WTC11 (cell line): ENCODE measurements around the gene C11orf21. TPM values are rescaled to one million over a fixed set of nuclear protein-coding genes. Genes with fewer than 3 reads are reported as not detected.

Experiments used
- ATAC-seq: fragments of 200-7000 bp; cut with Tn5 transposase; 2 replicates; pipeline ENCODE4 v1.10.0; 2021; ENCODE audit warnings: mild to moderate bottlenecking, moderate library complexity
- CTCF ChIA-PET: fragments of 300-600 bp; sonication (Branson Sonifier 250); formaldehyde crosslinking; loops from one replicate; lab custom pipeline; 2021; ENCODE audit warnings: antibody characterized with exemption; lab: Charles Lee
- POLR2A ChIA-PET: fragments of 350-600 bp; sonication (Branson Sonifier 250); formaldehyde crosslinking; loops from one replicate; lab custom pipeline; 2021; ENCODE audit warnings: antibody characterized with exemption; lab: Charles Lee
- DNase-seq: peaks from one replicate; pipeline ENCODE4 v3.0.0; 2021; ENCODE audit warnings: low spot score
- H3K27ac Mint-ChIP-seq: 2 replicates; pipeline ENCODE4 v1.8.0; 2021; ENCODE audit warnings: mixed read lengths
- H3K27me3 Mint-ChIP-seq: 2 replicates; pipeline ENCODE4 v1.8.0; 2021; ENCODE audit warnings: low read depth, mild to moderate bottlenecking, moderate library complexity, mixed read lengths
- H3K36me3 Mint-ChIP-seq: 2 replicates; pipeline ENCODE4 v1.8.0; 2021; ENCODE audit warnings: mixed read lengths
- H3K4me1 Mint-ChIP-seq: 2 replicates; pipeline ENCODE4 v1.8.0; 2022; ENCODE audit warnings: mixed read lengths
- H3K4me3 Mint-ChIP-seq: 2 replicates; pipeline ENCODE4 v1.8.0; 2021; ENCODE audit warnings: mild to moderate bottlenecking, moderate library complexity, mixed read lengths
- H3K9me3 Mint-ChIP-seq: 2 replicates; pipeline ENCODE4 v1.8.0; 2021; ENCODE audit warnings: mixed read lengths
- AFF4 ChIP-seq: sonication (generic); formaldehyde crosslinking; IDR thresholded peaks from 2 replicates; pipeline ENCODE4 v1.8.1; 2023; ENCODE audit warnings: mild to moderate bottlenecking, missing genetic modification reagents, borderline replicate concordance
- ATF1 ChIP-seq: sonication (generic); formaldehyde crosslinking; IDR thresholded peaks from 2 replicates; pipeline ENCODE4 v1.8.1; 2023; ENCODE audit warnings: mild to moderate bottlenecking, moderate library complexity, missing genetic modification reagents
- ATF3 ChIP-seq: sonication (generic); formaldehyde crosslinking; conservative IDR thresholded peaks from 2 replicates; pipeline ENCODE4 v1.8.1; 2022; ENCODE audit warnings: mild to moderate bottlenecking, missing genetic modification reagents
- ESRRA ChIP-seq: sonication (generic); formaldehyde crosslinking; IDR thresholded peaks from 2 replicates; pipeline ENCODE4 v1.8.1; 2022; ENCODE audit warnings: mild to moderate bottlenecking, missing genetic modification reagents, borderline replicate concordance
- ETV6 ChIP-seq: sonication (generic); formaldehyde crosslinking; IDR thresholded peaks from 2 replicates; pipeline ENCODE4 v1.8.1; 2022; ENCODE audit warnings: mild to moderate bottlenecking, missing genetic modification reagents
- FOXK1 ChIP-seq: sonication (generic); formaldehyde crosslinking; IDR thresholded peaks from 2 replicates; pipeline ENCODE4 v1.8.0; 2022; ENCODE audit warnings: mild to moderate bottlenecking, moderate library complexity, missing genetic modification reagents
- FOXP1 ChIP-seq: sonication (generic); formaldehyde crosslinking; IDR thresholded peaks from 2 replicates; pipeline ENCODE4 v1.8.0; 2022; ENCODE audit warnings: missing genetic modification reagents, mild to moderate bottlenecking, moderate library complexity, borderline replicate concordance
- HMGA2 ChIP-seq: fragments of 250-450 bp; sonication (Bioruptor Pico); IDR thresholded peaks from 2 replicates; pipeline ENCODE4 v1.4.0; 2021; ENCODE audit warnings: mild to moderate bottlenecking, moderate library complexity
- JUN ChIP-seq: sonication (generic); formaldehyde crosslinking; IDR thresholded peaks from 2 replicates; pipeline ENCODE4 v1.8.0; 2023; ENCODE audit warnings: mild to moderate bottlenecking, missing genetic modification reagents
- MAX ChIP-seq: sonication (generic); formaldehyde crosslinking; IDR thresholded peaks from 2 replicates; pipeline ENCODE4 v1.8.0; 2022; ENCODE audit warnings: mild to moderate bottlenecking, missing genetic modification reagents
- MXD4 ChIP-seq: fragments of 250-450 bp; sonication (Bioruptor Pico); IDR thresholded peaks from 2 replicates; pipeline ENCODE4 v1.8.0; 2021; ENCODE audit warnings: mild to moderate bottlenecking, moderate library complexity, borderline replicate concordance
- NR1H2 ChIP-seq: sonication (generic); formaldehyde crosslinking; IDR thresholded peaks from 2 replicates; pipeline ENCODE4 v1.9.0; 2021; ENCODE audit warnings: mild to moderate bottlenecking, moderate library complexity, missing genetic modification reagents
- OVOL2 ChIP-seq: fragments of 250-450 bp; sonication (Bioruptor Pico); IDR thresholded peaks from 2 replicates; pipeline ENCODE4 v1.9.0; 2021; ENCODE audit warnings: mild to moderate bottlenecking, borderline replicate concordance
- STAT6 ChIP-seq: sonication (generic); formaldehyde crosslinking; conservative IDR thresholded peaks from 2 replicates; pipeline ENCODE4 v1.8.1; 2023; ENCODE audit warnings: mild to moderate bottlenecking, low read depth, missing genetic modification reagents, moderate library complexity
- TEAD1 ChIP-seq: sonication (generic); formaldehyde crosslinking; IDR thresholded peaks from 2 replicates; pipeline ENCODE4 v1.8.0; 2022; ENCODE audit warnings: mild to moderate bottlenecking, missing genetic modification reagents
- ZBTB21 ChIP-seq: sonication (generic); formaldehyde crosslinking; IDR thresholded peaks from 2 replicates; pipeline ENCODE4 v1.8.1; 2023; ENCODE audit warnings: mild to moderate bottlenecking, missing genetic modification reagents, borderline replicate concordance
- ZNF317 ChIP-seq: sonication (generic); formaldehyde crosslinking; IDR thresholded peaks from 2 replicates; pipeline ENCODE4 v1.8.1; 2023; ENCODE audit warnings: low read depth, mild to moderate bottlenecking, moderate library complexity, missing genetic modification reagents, borderline replicate concordance
- ZNF396 ChIP-seq: fragments of 250-450 bp; sonication (Bioruptor Pico); IDR thresholded peaks from 2 replicates; pipeline ENCODE4 v1.8.0; 2021; ENCODE audit warnings: mild to moderate bottlenecking, moderate library complexity, borderline replicate concordance
- total RNA-seq: library from RNA; stranded (reverse); gene quantifications from 3 replicates; pipeline ENCODE4 v1.2.3, GENCODE V29; 2021
- TF ChIP-seq, protein P1 (sequence below): sonication (generic); formaldehyde crosslinking; IDR thresholded peaks from 2 replicates; pipeline ENCODE4 v1.8.1; 2023; ENCODE audit warnings: mild to moderate bottlenecking, moderate library complexity, missing genetic modification reagents
- TF ChIP-seq, protein P2 (sequence below): fragments of 250-450 bp; sonication (Bioruptor Pico); IDR thresholded peaks from 2 replicates; pipeline ENCODE4 v1.9.0; 2021; ENCODE audit warnings: mild to moderate bottlenecking
- TF ChIP-seq, protein P3 (sequence below): sonication (generic); formaldehyde crosslinking; IDR thresholded peaks from 2 replicates; pipeline ENCODE4 v1.8.0; 2022; ENCODE audit warnings: mild to moderate bottlenecking, missing genetic modification reagents
- TF ChIP-seq, protein P4 (sequence below): sonication (generic); formaldehyde crosslinking; IDR thresholded peaks from 2 replicates; pipeline ENCODE4 v1.8.1; 2023; ENCODE audit warnings: mild to moderate bottlenecking, missing genetic modification reagents, moderate library complexity
- TF ChIP-seq, protein P5 (sequence below): sonication (generic); formaldehyde crosslinking; IDR thresholded peaks from 2 replicates; pipeline ENCODE4 v1.8.1; 2022; ENCODE audit warnings: mild to moderate bottlenecking, missing genetic modification reagents, moderate library complexity, borderline replicate concordance

Gene C11orf21
- total RNA-seq, 1 experiment from 2014 or later: 0.24 TPM

- H3K36me3 Mint-ChIP-seq: peaks cover 13% of the 10 kb centered on the region
Observed at GRCh38 chr11:2325719-2326118, 24.0 kb upstream of the C11orf21 start.

DNA sequence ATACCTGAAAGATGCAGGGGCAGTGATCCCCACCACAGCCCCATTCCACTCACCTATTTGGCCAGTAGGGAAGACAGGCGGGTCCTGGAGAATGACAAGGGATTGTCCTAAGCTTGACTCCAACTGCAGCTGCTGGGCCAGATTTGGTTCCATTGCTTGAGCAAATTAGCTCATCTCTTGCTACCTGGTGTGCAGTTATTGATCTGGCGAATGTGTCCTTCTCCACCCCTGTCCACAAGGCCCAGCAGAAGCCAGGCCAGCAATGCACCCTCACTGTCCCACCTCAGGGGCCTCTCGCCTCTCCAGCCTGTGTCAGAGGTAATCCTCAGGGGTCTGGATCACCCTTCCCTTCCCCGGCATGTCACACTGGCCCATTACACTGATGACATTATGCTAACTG, 23.4 kb upstream of the C11orf21 start:
- Mint-ChIP-seq H3K4me3 (no peak overlapping the region), H3K9me3 (peaks cover 23% of the 10 kb centered on the region), H3K36me3 (peaks cover 7% of the 10 kb centered on the region)
- no peak for ATAC-seq
- TF ChIP-seq AFF4 (CRISPR knock-in tag): no peak
- TF ChIP-seq, protein P1, sequence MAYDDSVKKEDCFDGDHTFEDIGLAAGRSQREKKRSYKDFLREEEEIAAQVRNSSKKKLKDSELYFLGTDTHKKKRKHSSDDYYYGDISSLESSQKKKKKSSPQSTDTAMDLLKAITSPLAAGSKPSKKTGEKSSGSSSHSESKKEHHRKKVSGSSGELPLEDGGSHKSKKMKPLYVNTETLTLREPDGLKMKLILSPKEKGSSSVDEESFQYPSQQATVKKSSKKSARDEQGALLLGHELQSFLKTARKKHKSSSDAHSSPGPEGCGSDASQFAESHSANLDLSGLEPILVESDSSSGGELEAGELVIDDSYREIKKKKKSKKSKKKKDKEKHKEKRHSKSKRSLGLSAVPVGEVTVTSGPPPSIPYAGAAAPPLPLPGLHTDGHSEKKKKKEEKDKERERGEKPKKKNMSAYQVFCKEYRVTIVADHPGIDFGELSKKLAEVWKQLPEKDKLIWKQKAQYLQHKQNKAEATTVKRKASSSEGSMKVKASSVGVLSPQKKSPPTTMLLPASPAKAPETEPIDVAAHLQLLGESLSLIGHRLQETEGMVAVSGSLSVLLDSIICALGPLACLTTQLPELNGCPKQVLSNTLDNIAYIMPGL: no peak
- TF ChIP-seq MAX: no peak
- TF ChIP-seq, protein P2, sequence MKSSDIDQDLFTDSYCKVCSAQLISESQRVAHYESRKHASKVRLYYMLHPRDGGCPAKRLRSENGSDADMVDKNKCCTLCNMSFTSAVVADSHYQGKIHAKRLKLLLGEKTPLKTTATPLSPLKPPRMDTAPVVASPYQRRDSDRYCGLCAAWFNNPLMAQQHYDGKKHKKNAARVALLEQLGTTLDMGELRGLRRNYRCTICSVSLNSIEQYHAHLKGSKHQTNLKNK (CRISPR knock-in tag): no peak
- no peak for TF ChIP-seq FOXP1 (CRISPR knock-in tag)
- no peak for TF ChIP-seq JUN (CRISPR knock-in tag)
- TF ChIP-seq HMGA2 (CRISPR knock-in tag): no peak
- TF ChIP-seq ETV6 (CRISPR knock-in tag): no peak
- no peak for TF ChIP-seq NR1H2 (CRISPR knock-in tag)
- no peak for TF ChIP-seq ATF3 (CRISPR knock-in tag)
- TF ChIP-seq ZBTB21 (CRISPR knock-in tag): no peak
- TF ChIP-seq, protein P3, sequence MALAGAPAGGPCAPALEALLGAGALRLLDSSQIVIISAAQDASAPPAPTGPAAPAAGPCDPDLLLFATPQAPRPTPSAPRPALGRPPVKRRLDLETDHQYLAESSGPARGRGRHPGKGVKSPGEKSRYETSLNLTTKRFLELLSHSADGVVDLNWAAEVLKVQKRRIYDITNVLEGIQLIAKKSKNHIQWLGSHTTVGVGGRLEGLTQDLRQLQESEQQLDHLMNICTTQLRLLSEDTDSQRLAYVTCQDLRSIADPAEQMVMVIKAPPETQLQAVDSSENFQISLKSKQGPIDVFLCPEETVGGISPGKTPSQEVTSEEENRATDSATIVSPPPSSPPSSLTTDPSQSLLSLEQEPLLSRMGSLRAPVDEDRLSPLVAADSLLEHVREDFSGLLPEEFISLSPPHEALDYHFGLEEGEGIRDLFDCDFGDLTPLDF (CRISPR knock-in tag): no peak
- no peak for TF ChIP-seq ESRRA (CRISPR knock-in tag)
- no peak for TF ChIP-seq FOXK1
- TF ChIP-seq STAT6 (CRISPR knock-in tag): no peak
- no peak for TF ChIP-seq MXD4 (CRISPR knock-in tag)
- no peak for TF ChIP-seq ATF1
- TF ChIP-seq, all 79 proteins: peak for 0
- DNase-seq: no peak
- CTCF ChIA-PET: no interaction called here
- Mint-ChIP-seq H3K27ac (no peak overlapping the region), H3K4me1 (no peaks in the 10 kb centered on the region), H3K27me3 (peaks cover 44% of the 10 kb centered on the region)
- POLR2A ChIA-PET: no interaction called here

More at GRCh38 chr11:2325719-2326118, 24.0 kb upstream of the C11orf21 start:
- Mint-ChIP-seq H3K9me3 (peaks cover 29% of the 10 kb centered on the region), H3K27me3 (peaks cover 48% of the 10 kb centered on the region), H3K4me3 (no peak overlapping the region), H3K4me1 (no peaks in the 10 kb centered on the region), H3K27ac (no peak overlapping the region)
- ATAC-seq (no peak), DNase-seq (no peak)
- TF ChIP-seq, protein P4, sequence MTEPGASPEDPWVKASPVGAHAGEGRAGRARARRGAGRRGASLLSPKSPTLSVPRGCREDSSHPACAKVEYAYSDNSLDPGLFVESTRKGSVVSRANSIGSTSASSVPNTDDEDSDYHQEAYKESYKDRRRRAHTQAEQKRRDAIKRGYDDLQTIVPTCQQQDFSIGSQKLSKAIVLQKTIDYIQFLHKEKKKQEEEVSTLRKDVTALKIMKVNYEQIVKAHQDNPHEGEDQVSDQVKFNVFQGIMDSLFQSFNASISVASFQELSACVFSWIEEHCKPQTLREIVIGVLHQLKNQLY: no peak
- TF ChIP-seq TEAD1 (CRISPR knock-in tag) (no peak), ZNF396 (CRISPR knock-in tag) (no peak), ZNF317 (CRISPR knock-in tag) (no peak), OVOL2 (CRISPR knock-in tag) (no peak)
- TF ChIP-seq, protein P5, sequence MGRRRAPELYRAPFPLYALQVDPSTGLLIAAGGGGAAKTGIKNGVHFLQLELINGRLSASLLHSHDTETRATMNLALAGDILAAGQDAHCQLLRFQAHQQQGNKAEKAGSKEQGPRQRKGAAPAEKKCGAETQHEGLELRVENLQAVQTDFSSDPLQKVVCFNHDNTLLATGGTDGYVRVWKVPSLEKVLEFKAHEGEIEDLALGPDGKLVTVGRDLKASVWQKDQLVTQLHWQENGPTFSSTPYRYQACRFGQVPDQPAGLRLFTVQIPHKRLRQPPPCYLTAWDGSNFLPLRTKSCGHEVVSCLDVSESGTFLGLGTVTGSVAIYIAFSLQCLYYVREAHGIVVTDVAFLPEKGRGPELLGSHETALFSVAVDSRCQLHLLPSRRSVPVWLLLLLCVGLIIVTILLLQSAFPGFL (CRISPR knock-in tag): no peak
- POLR2A ChIA-PET: no interaction called here
- CTCF ChIA-PET: no interaction called here
